Kidney (tissue), 14 donors: Measurements from ENCODE around the gene TRAPPC11. TPM values are rescaled to one million over a fixed set of nuclear protein-coding genes. Genes with fewer than 3 reads are reported as not detected.
"Not testable (repeated sequence)": the region's sequence is repeated elsewhere in the genome, so short reads cannot be mapped to it uniquely, and the experiment has no call there.

Experiments used
- DNase-seq, 5 donors: peaks; one replicate each; pipeline ENCODE4 v3.0.0-alpha.2; 2013 to 2020
- FAIRE-seq: peaks from 2 replicates; lab custom pipeline; 2012; peaks lifted over from hg19 to GRCh38; lab: Jason Lieb, UNC
- H3K27ac ChIP-seq, 2 donors: one replicate each; pipeline ENCODE4 v1.7.0; 2013; ENCODE audit warnings: low read depth in 2 of 2, low read length in 2 of 2, inconsistent platforms in 1 of 2
- H3K27me3 ChIP-seq: one replicate; pipeline ENCODE4 v1.7.1; 2013; ENCODE audit warnings: low read length, inconsistent platforms; ENCODE audit not compliant: control insufficient read depth, insufficient read depth
- H3K36me3 ChIP-seq, 3 donors: one replicate each; pipeline versions ENCODE4 v1.7.0 to v1.7.1; 2013; ENCODE audit warnings: low read length in 3 of 3, control low read depth in 1 of 3, inconsistent platforms in 1 of 3; ENCODE audit not compliant: insufficient read depth in 3 of 3, control insufficient read depth in 2 of 3
- H3K4me1 ChIP-seq, 3 donors: one replicate each; pipeline versions ENCODE4 v1.7.0 to v1.7.1; 2013; ENCODE audit warnings: low read length in 3 of 3, inconsistent platforms in 1 of 3, low read depth in 1 of 3; ENCODE audit not compliant: control insufficient read depth in 2 of 3, insufficient read depth in 2 of 3
- H3K4me3 ChIP-seq, 3 donors: one replicate each; pipeline versions ENCODE4 v1.7.0 to v1.8.1; 2013; ENCODE audit warnings: low read length in 3 of 3, control low read depth in 1 of 3, inconsistent platforms in 1 of 3
- H3K9ac ChIP-seq, 3 donors: one replicate each; pipeline versions ENCODE4 v1.7.0 to v1.7.1; 2013; ENCODE audit warnings: low read length in 3 of 3, control low read depth in 1 of 3, inconsistent platforms in 1 of 3
- H3K9me3 ChIP-seq, 3 donors: one replicate each; pipeline versions ENCODE4 v1.7.0 to v1.7.1; 2013; ENCODE audit warnings: low read length in 3 of 3, control low read depth in 1 of 3, inconsistent platforms in 1 of 3; ENCODE audit not compliant: control insufficient read depth in 2 of 3, insufficient read depth in 1 of 3
- intact Hi-C: fragments of 100-400 bp; cut with DNase I; formaldehyde crosslinking; loops from one replicate; pipeline ENCODE4 v1.11.1; 2022
- polyA plus RNA-seq: library from polyadenylated mRNA; stranded (reverse); fragments of 350-450 nt; fragmentation: Illumina TruSeq; extraction: RNeasy Lipid Tissue Mini Kit (QIAGEN cat#74804); gene quantifications from one replicate; pipeline ENCODE4 v1.2.3, GENCODE V29; 2014; ENCODE audit warnings: low read depth, low replicate concordance; ENCODE audit not compliant: insufficient read depth
- total RNA-seq: library from RNA; stranded (reverse); fragmentation: NEBNext Ultra II Directional; extraction: Animal tissue kit (Norgen Biotek cat#: 25700); gene quantifications from one replicate; pipeline ENCODE4 v1.2.1, GENCODE V29; 2021
- TF ChIP-seq, protein P1 (sequence below): IDR thresholded peaks from 3 replicates; pipeline ENCODE4 v1.5.1; 2012; ENCODE audit warnings: mild to moderate bottlenecking, moderate library complexity, borderline replicate concordance; ENCODE audit not compliant: insufficient read depth; ENCODE audit errors: extremely low read depth
- donor health status: control.
- donor health status: control.
- donor health status: control.
- donor health status: control.
- donor health status: control.
- donor health status: DM: yes; HTN: yes; CAD: no.
- donor health status: Normal renal cell carcinoma (clear cell type).

The TRAPPC11 gene
- total and polyA plus RNA-seq, 2 donors from 2014 or later = 13.8 to 43.1 TPM

DNA sequence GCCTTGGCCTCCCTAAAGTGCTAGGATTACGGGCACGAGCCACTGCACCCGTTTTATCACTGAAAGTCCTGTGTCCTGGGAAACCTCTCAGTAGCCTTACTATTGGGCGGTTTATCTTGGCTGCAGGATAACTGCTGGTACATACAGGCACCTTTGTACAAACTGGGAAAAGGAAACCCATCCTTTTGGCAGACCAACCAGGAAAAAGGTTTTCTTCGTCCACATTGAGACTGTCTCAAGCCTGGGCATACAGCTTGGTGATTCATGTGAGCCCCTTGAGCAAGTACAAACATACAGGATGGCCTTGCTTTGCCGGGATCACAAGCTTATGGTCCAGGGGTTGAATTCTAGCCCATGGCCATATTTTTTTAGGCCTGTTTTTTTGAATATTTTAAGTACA lies 32.9 kb upstream of the TRAPPC11 start:
- Histone ChIP-seq H3K27me3 (no peaks in the 10 kb centered on the region), H3K4me3 (no peak overlapping the region), H3K9ac (no peak overlapping the region), H3K27ac (no peak overlapping the region), H3K4me1 (no peaks in the 10 kb centered on the region), H3K9me3 (no peaks in the 10 kb centered on the region), H3K36me3 (no peaks in the 10 kb centered on the region)
- no peak for FAIRE-seq
- intact Hi-C loops = no loop called here
- TF ChIP-seq, protein P1, sequence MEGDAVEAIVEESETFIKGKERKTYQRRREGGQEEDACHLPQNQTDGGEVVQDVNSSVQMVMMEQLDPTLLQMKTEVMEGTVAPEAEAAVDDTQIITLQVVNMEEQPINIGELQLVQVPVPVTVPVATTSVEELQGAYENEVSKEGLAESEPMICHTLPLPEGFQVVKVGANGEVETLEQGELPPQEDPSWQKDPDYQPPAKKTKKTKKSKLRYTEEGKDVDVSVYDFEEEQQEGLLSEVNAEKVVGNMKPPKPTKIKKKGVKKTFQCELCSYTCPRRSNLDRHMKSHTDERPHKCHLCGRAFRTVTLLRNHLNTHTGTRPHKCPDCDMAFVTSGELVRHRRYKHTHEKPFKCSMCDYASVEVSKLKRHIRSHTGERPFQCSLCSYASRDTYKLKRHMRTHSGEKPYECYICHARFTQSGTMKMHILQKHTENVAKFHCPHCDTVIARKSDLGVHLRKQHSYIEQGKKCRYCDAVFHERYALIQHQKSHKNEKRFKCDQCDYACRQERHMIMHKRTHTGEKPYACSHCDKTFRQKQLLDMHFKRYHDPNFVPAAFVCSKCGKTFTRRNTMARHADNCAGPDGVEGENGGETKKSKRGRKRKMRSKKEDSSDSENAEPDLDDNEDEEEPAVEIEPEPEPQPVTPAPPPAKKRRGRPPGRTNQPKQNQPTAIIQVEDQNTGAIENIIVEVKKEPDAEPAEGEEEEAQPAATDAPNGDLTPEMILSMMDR = no peak
- peak in 1 of 5 donors; percentile 20 for DNase-seq

DNA sequence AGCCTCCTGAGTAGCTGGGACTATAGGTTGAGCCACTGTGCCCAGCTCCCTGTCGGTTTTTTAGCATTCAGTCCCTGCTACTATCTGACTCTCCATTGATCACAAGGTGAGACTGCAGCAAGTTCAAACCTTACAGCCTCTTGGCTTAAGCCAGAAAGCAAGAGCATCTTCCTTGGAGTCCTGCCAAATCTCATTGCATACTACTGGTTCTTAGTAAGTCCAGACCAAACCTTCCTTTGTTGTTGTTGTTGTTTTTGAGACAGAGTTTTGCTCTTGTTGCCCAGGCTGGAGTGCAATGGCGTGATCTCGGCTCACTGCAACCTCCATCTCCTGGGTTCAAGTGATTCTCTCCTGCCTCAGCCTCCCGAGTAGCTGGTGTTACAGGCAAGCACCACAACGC lies 31.8 kb upstream of the TRAPPC11 start:
- H3K27me3 ChIP-seq, DNase-seq, intact Hi-C loops, H3K9me3 ChIP-seq, H3K4me1 ChIP-seq, H3K27ac ChIP-seq, H3K36me3 ChIP-seq, H3K4me3 ChIP-seq, FAIRE-seq, H3K9ac ChIP-seq: not testable (repeated sequence)

- Histone ChIP-seq H3K36me3 (no peaks in the 10 kb centered on the region), H3K4me3 (no peak overlapping the region), H3K9ac (no peak overlapping the region), H3K4me1 (no peaks in the 10 kb centered on the region), H3K27ac (no peak overlapping the region), H3K9me3 (no peaks in the 10 kb centered on the region), H3K27me3 (no peaks in the 10 kb centered on the region)
- intact Hi-C loops = no loop called here
- DNase-seq = no peak
- TF ChIP-seq, protein P1 = no peak
- no peak for FAIRE-seq
Measured at GRCh38 chr4:183627979-183628588, 31.0 kb upstream of the TRAPPC11 start.

- intact Hi-C loops = no loop called here
- Histone ChIP-seq H3K9ac (no peak overlapping the region), H3K4me1 (peaks cover 0 to 2% (median 0%) of the 10 kb centered on the region in 3 donors), H3K27me3 (no peaks in the 10 kb centered on the region), H3K9me3 (no peaks in the 10 kb centered on the region), H3K27ac (no peak overlapping the region), H3K4me3 (no peak overlapping the region), H3K36me3 (no peaks in the 10 kb centered on the region)
- FAIRE-seq = no peak
- no peak for DNase-seq
- TF ChIP-seq, protein P1 = no peak
Measured at GRCh38 chr4:183631577-183632198, 27.4 kb upstream of the TRAPPC11 start.
